Activated CD4-positive, alpha-beta T cell treated with anti-CD3 and anti-CD28 coated beads, Interleukin-2, amount 50 U/mL, for 16 hours (primary cell): Measurements from ENCODE around the gene RB1.
"Not testable (repeated sequence)": the region's sequence is repeated elsewhere in the genome, so short reads cannot be mapped to it uniquely, and the experiment has no call there.

Experiments used
- DNase-seq: peaks from one replicate; pipeline ENCODE4 v3.0.0-alpha.2; 2020

Gene RB1

GRCh38 chr13:48411841-48412531 lies 108.4 kb downstream of the RB1 start:
- peak; percentile 53 for DNase-seq

- DNase-seq: peak; percentile 58
Observed at GRCh38 chr13:48412881-48413351, 109.4 kb downstream of the RB1 start, which contains the start of gene LPAR6. TSS of gene LPAR6 (minus strand) at chr13:48413113. CDS start at chr13:48412423, 690 bp downstream.

GRCh38 chr13:48414501-48414900 lies 111.0 kb downstream of the RB1 start:
- no peak for DNase-seq

- no peak for DNase-seq
Observed at GRCh38 chr13:48415516-48415915, 112.0 kb downstream of the RB1 start.

- not testable (repeated sequence) for DNase-seq
Observed at GRCh38 chr13:48422003-48422402, 118.5 kb downstream of the RB1 start.

GRCh38 chr13:48424212-48424611 lies 120.7 kb downstream of the RB1 start:
- no peak for DNase-seq

- no peak for DNase-seq
Observed at GRCh38 chr13:48426052-48426451, 122.5 kb downstream of the RB1 start.

- not testable (repeated sequence) for DNase-seq
Observed at GRCh38 chr13:48426755-48427298, 123.3 kb downstream of the RB1 start.

GRCh38 chr13:48429036-48429435 lies 125.5 kb downstream of the RB1 start:
- DNase-seq: no peak

GRCh38 chr13:48429886-48430285 lies 126.3 kb downstream of the RB1 start:
- DNase-seq: no peak

GRCh38 chr13:48431431-48431830 lies 127.9 kb downstream of the RB1 start:
- no peak for DNase-seq

- no peak for DNase-seq
Observed at GRCh38 chr13:48431987-48432615, 128.6 kb downstream of the RB1 start.

- DNase-seq: no peak
Observed at GRCh38 chr13:48434200-48434599, 130.6 kb downstream of the RB1 start.

- no peak for DNase-seq
Observed at GRCh38 chr13:48436661-48437288, 133.2 kb downstream of the RB1 start.

- no peak for DNase-seq
Observed at GRCh38 chr13:48437371-48437770, 133.8 kb downstream of the RB1 start.

- DNase-seq: peak; percentile 33
Observed at GRCh38 chr13:48443442-48444208, 140.1 kb downstream of the RB1 start.

- no peak for DNase-seq
Observed at GRCh38 chr13:48446464-48446863, 142.9 kb downstream of the RB1 start.

- no peak for DNase-seq
Observed at GRCh38 chr13:48448285-48448958, 144.9 kb downstream of the RB1 start.

GRCh38 chr13:48448959-48449614 lies 145.5 kb downstream of the RB1 start:
- no peak for DNase-seq

GRCh38 chr13:48449656-48450055 lies 146.1 kb downstream of the RB1 start:
- DNase-seq: no peak

- DNase-seq: not testable (repeated sequence)
Observed at GRCh38 chr13:48451196-48451595, 147.6 kb downstream of the RB1 start.

GRCh38 chr13:48456546-48456945 lies 153.0 kb downstream of the RB1 start:
- no peak for DNase-seq
